ENCODE results near the gene DTNB.

- TF ChIP-seq CTCF (IDR thresholded peaks at IDR 0.05; ENCODE audit: insufficient read depth, low read length, poor library complexity, severe bottlenecking): no peak
- TF ChIP-seq EZH2phosphoT487 (conservative IDR thresholded peaks at IDR 0.05; ENCODE audit: low read length): no peak
Observed at GRCh38 chr2:25692143-25692542, 18.8 kb upstream of the DTNB start.
